GM18868 (cell line): Measurements from ENCODE around the gene DHX38.
"Not testable (repeated sequence)": the region's sequence is repeated elsewhere in the genome, so short reads cannot be mapped to it uniquely, and the experiment has no call there.

Experiments used
- ATAC-seq: cut with Tn5 transposase; IDR thresholded peaks from one replicate; pipeline ENCODE4 v1.9.1; 2021; ENCODE audit warnings: mild to moderate bottlenecking, moderate library complexity; ENCODE audit not compliant: unreplicated experiment

Gene DHX38

GRCh38 chr16:72093448-72094265, at the start of gene DHX38, which contains the start of gene TXNL4B:
TSS of gene DHX38 (plus strand) at chr16:72093847. CDS start at chr16:72096158, 2,311 bp downstream.
TSS of gene TXNL4B (minus strand) at chr16:72093620. CDS start at chr16:72090749, 2,871 bp downstream.
- peak; percentile 98 for ATAC-seq

GRCh38 chr16:72044296-72044695, 49.4 kb upstream of the DHX38 start:
- ATAC-seq = no peak

- ATAC-seq = no peak
Measured at GRCh38 chr16:72044825-72045359, 48.8 kb upstream of the DHX38 start.

- no peak for ATAC-seq
Measured at GRCh38 chr16:72049110-72049509, 44.5 kb upstream of the DHX38 start.

- ATAC-seq = no peak
Measured at GRCh38 chr16:72050769-72051464, 42.7 kb upstream of the DHX38 start.

GRCh38 chr16:72051818-72052217, 41.8 kb upstream of the DHX38 start:
- no peak for ATAC-seq

GRCh38 chr16:72054254-72054847, 39.3 kb upstream of the DHX38 start, which contains the start of gene HP:
TSS of gene HP (plus strand) at chr16:72054505. CDS start at chr16:72054653, 148 bp downstream.
- not testable (repeated sequence) for ATAC-seq

- no peak for ATAC-seq
Measured at GRCh38 chr16:72055911-72056310, 37.7 kb upstream of the DHX38 start.

GRCh38 chr16:72057313-72057712, 36.3 kb upstream of the DHX38 start:
- ATAC-seq = not testable (repeated sequence)

GRCh38 chr16:72059060-72059459, 34.6 kb upstream of the DHX38 start:
- ATAC-seq = not testable (repeated sequence)

- no peak for ATAC-seq
Measured at GRCh38 chr16:72060405-72060804, 33.2 kb upstream of the DHX38 start.

- ATAC-seq = no peak
Measured at GRCh38 chr16:72061564-72061963, 32.1 kb upstream of the DHX38 start.

- no peak for ATAC-seq
Measured at GRCh38 chr16:72064361-72064894, 29.2 kb upstream of the DHX38 start.

- peak; percentile 46 for ATAC-seq
Measured at GRCh38 chr16:72066747-72067146, 26.9 kb upstream of the DHX38 start.

- ATAC-seq = no peak
Measured at GRCh38 chr16:72068930-72069329, 24.7 kb upstream of the DHX38 start.

GRCh38 chr16:72072514-72073342, 20.9 kb upstream of the DHX38 start:
- ATAC-seq = no peak

GRCh38 chr16:72073560-72074230, 20.0 kb upstream of the DHX38 start:
- no peak for ATAC-seq

- ATAC-seq = not testable (repeated sequence)
Measured at GRCh38 chr16:72075067-72075466, 18.6 kb upstream of the DHX38 start.

- ATAC-seq = not testable (repeated sequence)
Measured at GRCh38 chr16:72076991-72077706, 16.5 kb upstream of the DHX38 start.
